Spleen (tissue), 7 donors: ENCODE results near the gene PNMA6E.

ENCODE experiments used
- POLR2AphosphoS5 ChIP-seq, 3 donors: sonication (generic); formaldehyde crosslinking; IDR thresholded peaks; one replicate each; pipeline ENCODE4 v1.5.1; 2017; ENCODE audit warnings: antibody characterized with exemption in 3 of 3
- TF ChIP-seq, protein P1 (sequence below), 11 experiments: fragments of 200-600 bp in 7 of 11; fragments of 450-650 bp in 4 of 11; sonication (generic) in 4 of 11; IDR thresholded peaks in 8 of 11; conservative IDR thresholded peaks in 3 of 11; 1 replicate in 7 of 11; 2 replicates in 4 of 11; pipeline versions ENCODE4 v1.4.0 to v1.8.0; 2016 to 2021; ENCODE audit warnings: antibody characterized with exemption in 11 of 11, inconsistent platforms in 4 of 11, mild to moderate bottlenecking in 1 of 11
- donor health status: DM: no; HTN: no; CAD: no; lungs with moderate emphysema.
- donor health status: DM: no; HTN: no; CAD: no.
- donor health status: DM: no; HTN: no; CAD: no.

DNA sequence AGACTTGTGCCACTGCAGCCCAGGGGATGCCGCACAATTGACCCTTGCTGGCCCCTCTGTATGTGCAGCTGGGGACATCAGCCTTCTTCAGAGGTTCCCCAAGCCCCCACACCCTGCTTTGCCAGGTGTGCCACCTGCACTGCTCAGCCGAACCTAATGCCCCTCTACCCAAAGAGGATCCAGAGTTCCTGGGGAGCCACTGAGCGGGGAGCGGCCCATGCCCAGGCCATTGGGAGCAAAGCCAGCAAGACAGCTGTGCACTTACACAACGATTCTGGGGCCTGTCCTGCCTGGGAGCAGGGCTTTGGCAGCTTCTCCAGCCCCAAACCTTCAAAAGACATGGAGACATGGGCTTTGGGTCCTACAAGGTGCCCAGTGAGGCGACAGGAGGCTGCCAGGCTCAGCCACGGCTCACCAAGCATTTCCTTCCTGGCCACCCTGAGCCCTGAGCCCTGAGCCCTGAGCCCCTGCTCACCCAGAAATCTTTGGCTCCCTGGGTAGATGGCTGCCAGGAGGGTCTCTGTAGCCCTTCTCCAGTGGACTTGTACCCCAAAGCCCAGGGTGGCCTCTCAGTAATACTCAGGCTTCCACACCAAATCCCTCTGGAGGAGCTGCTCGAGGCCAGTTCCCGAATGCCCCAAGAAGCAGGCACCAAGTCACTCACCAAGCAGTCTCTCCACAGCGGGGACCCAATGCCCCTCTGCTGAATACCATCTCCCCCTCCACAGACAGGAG, 13.0 kb downstream of the PNMA6E start:
- TF ChIP-seq, protein P1, sequence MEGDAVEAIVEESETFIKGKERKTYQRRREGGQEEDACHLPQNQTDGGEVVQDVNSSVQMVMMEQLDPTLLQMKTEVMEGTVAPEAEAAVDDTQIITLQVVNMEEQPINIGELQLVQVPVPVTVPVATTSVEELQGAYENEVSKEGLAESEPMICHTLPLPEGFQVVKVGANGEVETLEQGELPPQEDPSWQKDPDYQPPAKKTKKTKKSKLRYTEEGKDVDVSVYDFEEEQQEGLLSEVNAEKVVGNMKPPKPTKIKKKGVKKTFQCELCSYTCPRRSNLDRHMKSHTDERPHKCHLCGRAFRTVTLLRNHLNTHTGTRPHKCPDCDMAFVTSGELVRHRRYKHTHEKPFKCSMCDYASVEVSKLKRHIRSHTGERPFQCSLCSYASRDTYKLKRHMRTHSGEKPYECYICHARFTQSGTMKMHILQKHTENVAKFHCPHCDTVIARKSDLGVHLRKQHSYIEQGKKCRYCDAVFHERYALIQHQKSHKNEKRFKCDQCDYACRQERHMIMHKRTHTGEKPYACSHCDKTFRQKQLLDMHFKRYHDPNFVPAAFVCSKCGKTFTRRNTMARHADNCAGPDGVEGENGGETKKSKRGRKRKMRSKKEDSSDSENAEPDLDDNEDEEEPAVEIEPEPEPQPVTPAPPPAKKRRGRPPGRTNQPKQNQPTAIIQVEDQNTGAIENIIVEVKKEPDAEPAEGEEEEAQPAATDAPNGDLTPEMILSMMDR (IDR thresholded peaks at IDR 0.05 in 8 of 11, conservative IDR thresholded peaks at IDR 0.05 in 3 of 11): no peak
- no peak for TF ChIP-seq POLR2AphosphoS5 (IDR thresholded peaks at IDR 0.05)
